C4-2B (cell line): Measurements from ENCODE around the gene CLCF1.

Source experiments
- H3K27ac ChIP-seq: fragments of 450-650 bp; 2 replicates; pipeline ENCODE4 v1.5.1; 2017
- ZFX ChIP-seq: fragments of 450-650 bp; IDR thresholded peaks from 2 replicates; pipeline ENCODE4 v1.6.1; 2017
- TF ChIP-seq, protein P1 (sequence below): fragments of 450-650 bp; conservative IDR thresholded peaks from 2 replicates; pipeline ENCODE4 v1.5.1; 2017; ENCODE audit warnings: mild to moderate bottlenecking

CLCF1 gene

DNA sequence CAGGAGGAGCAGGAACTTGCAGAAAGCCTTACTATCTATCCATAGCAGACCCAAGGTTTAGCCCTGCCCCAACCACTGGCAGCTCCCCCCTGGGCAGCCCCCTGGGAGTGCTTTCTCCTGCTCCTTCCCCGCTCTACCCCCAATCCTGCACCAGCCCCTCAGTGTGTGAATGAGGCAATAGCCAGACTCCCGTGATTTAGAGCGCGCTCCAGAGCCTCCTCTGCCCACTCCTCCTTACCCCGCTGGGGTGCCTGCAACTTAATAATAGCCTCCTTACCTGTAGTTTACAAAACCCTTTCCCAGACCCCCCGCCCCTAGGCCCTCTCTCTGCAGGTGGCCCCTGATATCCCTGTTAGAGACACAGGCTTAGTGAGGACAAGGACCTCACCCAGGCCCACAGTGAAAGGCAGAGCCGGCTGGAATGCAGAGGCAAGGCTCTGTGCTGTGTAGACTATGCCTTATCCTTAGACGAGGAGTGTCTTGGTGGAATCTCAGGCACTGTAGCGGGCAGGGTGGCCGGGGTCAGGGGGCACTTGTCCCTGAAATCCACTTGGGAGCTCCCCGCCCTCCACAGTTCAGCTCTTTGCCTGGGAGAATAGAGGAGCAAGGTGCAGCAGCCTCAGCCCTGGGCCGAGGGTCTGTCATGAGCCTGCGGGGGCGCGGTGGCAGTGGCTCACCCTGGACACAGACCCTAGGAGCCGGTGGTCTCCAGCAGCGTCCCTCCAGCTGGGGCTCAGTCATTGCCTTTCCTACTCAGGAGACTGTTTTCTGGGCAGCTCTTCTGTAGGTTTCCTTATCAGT lies 37.8 kb upstream of the CLCF1 start:
- H3K27ac ChIP-seq = no peak overlapping the region
- TF ChIP-seq, protein P1, sequence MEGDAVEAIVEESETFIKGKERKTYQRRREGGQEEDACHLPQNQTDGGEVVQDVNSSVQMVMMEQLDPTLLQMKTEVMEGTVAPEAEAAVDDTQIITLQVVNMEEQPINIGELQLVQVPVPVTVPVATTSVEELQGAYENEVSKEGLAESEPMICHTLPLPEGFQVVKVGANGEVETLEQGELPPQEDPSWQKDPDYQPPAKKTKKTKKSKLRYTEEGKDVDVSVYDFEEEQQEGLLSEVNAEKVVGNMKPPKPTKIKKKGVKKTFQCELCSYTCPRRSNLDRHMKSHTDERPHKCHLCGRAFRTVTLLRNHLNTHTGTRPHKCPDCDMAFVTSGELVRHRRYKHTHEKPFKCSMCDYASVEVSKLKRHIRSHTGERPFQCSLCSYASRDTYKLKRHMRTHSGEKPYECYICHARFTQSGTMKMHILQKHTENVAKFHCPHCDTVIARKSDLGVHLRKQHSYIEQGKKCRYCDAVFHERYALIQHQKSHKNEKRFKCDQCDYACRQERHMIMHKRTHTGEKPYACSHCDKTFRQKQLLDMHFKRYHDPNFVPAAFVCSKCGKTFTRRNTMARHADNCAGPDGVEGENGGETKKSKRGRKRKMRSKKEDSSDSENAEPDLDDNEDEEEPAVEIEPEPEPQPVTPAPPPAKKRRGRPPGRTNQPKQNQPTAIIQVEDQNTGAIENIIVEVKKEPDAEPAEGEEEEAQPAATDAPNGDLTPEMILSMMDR = no peak
- TF ChIP-seq ZFX = no peak

DNA sequence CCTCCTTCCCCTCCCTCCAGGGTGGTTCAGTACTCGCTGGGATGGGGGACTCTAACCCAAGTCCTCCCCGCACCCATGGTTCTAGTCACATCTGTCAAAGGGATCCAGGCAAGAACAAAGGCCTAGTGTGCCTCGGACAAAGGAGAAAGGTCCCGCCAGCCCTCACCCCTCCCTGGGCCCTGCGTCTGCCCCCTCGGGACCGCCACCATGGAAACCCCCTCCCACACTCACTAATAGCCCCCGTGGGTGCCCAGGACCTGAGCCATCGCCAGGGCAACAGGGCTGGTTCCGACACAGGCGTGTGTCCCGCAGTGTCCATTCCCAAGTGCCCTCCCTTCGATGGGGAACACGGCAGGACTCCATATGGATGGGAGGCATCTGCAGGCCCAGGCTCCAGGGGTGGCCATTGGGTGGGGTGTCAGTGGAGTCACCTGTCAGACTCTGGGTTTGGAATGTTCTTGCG lies 37.0 kb upstream of the CLCF1 start:
- TF ChIP-seq ZFX = no peak
- H3K27ac ChIP-seq = no peak overlapping the region

DNA sequence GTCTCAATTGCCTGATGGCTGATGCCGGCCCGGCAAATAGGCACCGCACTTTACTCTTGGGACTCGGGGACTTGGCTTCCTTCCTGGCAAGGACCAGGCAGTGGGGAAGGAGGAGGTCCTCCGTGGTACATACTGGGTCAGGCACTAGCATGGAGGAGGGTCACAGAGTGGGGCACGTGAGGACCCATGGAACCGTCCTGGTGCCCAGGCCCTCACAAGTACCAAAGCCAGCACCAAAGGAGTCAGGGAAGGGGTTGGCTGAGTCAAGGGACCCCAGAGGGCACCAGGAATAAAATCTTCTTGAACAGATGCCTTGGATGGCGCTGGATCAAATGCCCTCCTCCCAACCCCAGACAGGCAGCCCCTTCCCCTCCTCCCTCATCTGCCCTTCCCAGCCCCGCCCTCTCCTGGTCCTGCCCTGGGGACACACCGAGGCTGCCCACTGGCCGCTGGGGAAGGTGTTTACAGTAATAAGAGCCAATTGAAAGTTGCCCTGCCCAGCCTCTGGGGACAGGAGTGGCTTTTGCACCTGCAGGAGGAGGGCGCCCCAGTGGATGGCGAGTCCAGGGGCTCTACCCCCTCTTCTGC lies 36.5 kb upstream of the CLCF1 start:
- TF ChIP-seq ZFX = no peak
- TF ChIP-seq, protein P1 = no peak
- H3K27ac ChIP-seq = no peak overlapping the region

DNA sequence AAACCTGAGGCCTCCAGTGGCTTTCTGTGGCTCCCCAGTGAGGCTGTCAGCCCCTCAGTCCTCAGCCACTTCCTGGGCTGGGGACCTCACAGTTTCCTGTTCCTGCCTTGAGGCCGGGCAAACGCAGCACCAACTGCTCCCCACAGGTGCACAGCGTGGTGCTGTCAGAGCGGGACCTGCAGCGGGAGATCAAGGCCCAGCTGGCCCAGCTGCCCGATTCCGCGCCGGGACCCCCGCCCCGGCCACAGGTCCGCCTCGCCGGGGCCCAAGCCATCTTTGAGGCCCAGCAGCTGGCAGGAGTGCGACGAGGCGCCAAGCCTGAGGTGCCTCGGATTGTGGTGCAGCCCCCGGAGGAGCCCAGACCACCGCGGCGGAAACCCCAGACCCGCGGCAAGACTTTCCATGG lies 35.9 kb upstream of the CLCF1 start:
- no peak overlapping the region for H3K27ac ChIP-seq
- TF ChIP-seq, protein P1 = no peak
- TF ChIP-seq ZFX = no peak

DNA sequence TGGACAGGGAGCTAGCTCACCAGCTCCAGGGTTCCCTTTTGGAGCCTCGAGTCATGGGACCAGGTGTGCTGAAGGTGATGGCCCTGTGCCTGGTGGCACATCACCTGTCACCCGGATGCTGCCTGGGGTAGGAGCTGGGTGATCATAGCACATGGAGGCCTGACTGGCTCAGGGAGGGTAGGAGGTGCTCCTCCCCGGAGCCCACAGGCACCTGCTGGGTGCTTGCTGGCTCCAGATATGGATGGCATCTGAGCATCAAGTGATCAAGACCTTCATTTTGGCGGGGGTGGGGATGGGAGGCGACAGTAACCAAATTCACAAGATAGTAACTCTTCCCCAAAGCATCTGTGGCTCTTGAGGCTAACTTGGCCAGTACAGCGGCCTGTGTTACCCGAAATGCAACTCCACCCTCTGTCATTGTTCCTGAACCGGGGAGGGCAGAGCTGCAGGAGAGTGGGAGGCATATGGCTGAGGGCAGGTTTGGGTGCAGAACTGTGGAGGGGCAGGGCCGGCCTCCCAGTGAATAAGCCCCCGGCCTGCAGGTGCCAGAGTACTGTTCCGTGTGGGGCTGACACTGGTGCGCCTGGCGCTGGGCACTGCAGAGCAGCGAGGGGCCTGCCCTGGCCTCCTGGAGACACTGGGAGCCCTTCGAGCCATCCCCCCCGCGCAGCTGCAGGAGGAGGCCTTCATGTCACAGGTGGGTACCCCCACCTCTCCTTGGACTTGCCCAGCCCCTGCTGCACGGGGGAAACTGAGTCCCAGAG lies 35.2 kb upstream of the CLCF1 start:
- no peak overlapping the region for H3K27ac ChIP-seq

DNA sequence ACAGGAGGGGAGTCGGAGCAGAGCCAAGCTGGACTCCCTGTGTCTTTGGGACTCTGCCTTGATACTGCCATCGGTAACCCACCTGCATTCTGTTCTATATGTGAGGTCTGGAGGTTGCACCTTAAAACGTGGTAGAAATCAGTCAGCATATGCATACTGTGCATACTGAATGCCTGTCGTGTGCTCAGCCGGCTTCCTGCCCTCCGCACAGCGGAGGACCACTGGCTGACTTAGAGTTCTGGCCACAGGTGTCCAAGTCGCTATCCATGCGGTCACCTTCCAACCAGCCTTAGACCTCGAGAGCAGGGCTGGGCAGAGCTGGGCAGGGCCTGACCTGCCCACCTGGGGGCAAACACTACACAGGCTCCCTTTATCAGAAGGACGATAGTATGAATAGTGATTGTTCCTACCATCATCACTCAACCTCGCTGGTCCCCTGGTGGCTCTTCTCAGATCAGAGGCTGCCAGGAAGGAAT lies 34.3 kb upstream of the CLCF1 start:
- TF ChIP-seq, protein P1 = no peak
- no peak for TF ChIP-seq ZFX
- no peak overlapping the region for H3K27ac ChIP-seq

More for the DNA sequence above, 35.2 kb upstream of the CLCF1 start:
- TF ChIP-seq, protein P1 = no peak
- no peak for TF ChIP-seq ZFX

GRCh38 chr11:67406969-67407687 lies 33.7 kb upstream of the CLCF1 start:
- TF ChIP-seq ZFX = no peak
- TF ChIP-seq, protein P1 = no peak
- no peak overlapping the region for H3K27ac ChIP-seq
